Panc1 (cell line): ENCODE data around the gene ADAMTS13. TPM values are rescaled to one million over a fixed set of nuclear protein-coding genes. Genes with fewer than 3 reads are reported as not detected.

ENCODE experiments used
- ATAC-seq: fragments of 200-7000 bp; cut with Tn5 transposase; 2 replicates; pipeline ENCODE4 v1.9.1; 2020; ENCODE audit warnings: mild to moderate bottlenecking, moderate library complexity
- BruUV-seq: library from RNA; stranded (reverse); fragments of 400-500 nt; replicated peaks from 2 replicates; lab custom pipeline; 2021; lab: Mats Ljungman, UMichigan
- CTCF ChIA-PET: fragments of 300-600 bp; sonication (Branson Sonifier 250); formaldehyde crosslinking; loops from one replicate; lab custom pipeline; 2022; ENCODE audit warnings: antibody characterized with exemption; lab: Charles Lee
- POLR2A ChIA-PET: fragments of 300-600 bp; sonication (Branson Sonifier 250); formaldehyde crosslinking; loops from one replicate; lab custom pipeline; 2022; ENCODE audit warnings: antibody characterized with exemption; lab: Charles Lee
- DNase-seq: peaks from one replicate; pipeline ENCODE4 v3.0.0-alpha.2; 2010; ENCODE audit warnings: low read depth, low spot score
- H3K27ac ChIP-seq: 2 replicates; pipeline ENCODE4 v1.5.1; 2011; ENCODE audit warnings: mild to moderate bottlenecking, low read length, inconsistent platforms
- H3K27me3 ChIP-seq: fragments of 200-500 bp; sonication (Bioruptor generic); 2 replicates; pipeline ENCODE4 v1.6.0; 2014; ENCODE audit warnings: low read length, inconsistent platforms; ENCODE audit not compliant: control insufficient read depth, insufficient read depth
- H3K36me3 ChIP-seq: fragments of 200-500 bp; sonication (Bioruptor generic); 2 replicates; pipeline ENCODE4 v1.5.1; 2014; ENCODE audit warnings: inconsistent platforms, mild to moderate bottlenecking, low read length, moderate library complexity; ENCODE audit not compliant: control insufficient read depth, insufficient read depth
- H3K4me1 ChIP-seq: 2 replicates; pipeline ENCODE4 v1.5.1; 2011; ENCODE audit warnings: inconsistent platforms, mild to moderate bottlenecking, low read length, moderate library complexity; ENCODE audit not compliant: control insufficient read depth, insufficient read depth
- H3K4me3 ChIP-seq, 2 experiments: 2 replicates each; pipeline ENCODE4 v1.5.1; 2011 to 2012; ENCODE audit warnings: low read depth in 2 of 2, low read length in 2 of 2, mild to moderate bottlenecking in 2 of 2, inconsistent platforms in 1 of 2, moderate library complexity in 1 of 2
- H3K9me3 ChIP-seq: fragments of 200-500 bp; sonication (Bioruptor generic); 2 replicates; pipeline ENCODE4 v1.5.1; 2014; ENCODE audit warnings: low read depth, mild to moderate bottlenecking, inconsistent platforms, low read length, moderate library complexity; ENCODE audit not compliant: control insufficient read depth, insufficient read depth
- POLR2AphosphoS5 ChIP-seq: IDR thresholded peaks from 2 replicates; pipeline ENCODE4 v1.6.1; 2012; ENCODE audit warnings: mild to moderate bottlenecking, low read depth, low read length, moderate library complexity
- SIN3A ChIP-seq: IDR thresholded peaks from 2 replicates; pipeline ENCODE4 v1.6.1; 2012; ENCODE audit warnings: low read depth, mild to moderate bottlenecking, low read length, moderate library complexity, borderline replicate concordance; ENCODE audit not compliant: insufficient read depth
- TCF7L2 ChIP-seq: IDR thresholded peaks from 2 replicates; pipeline ENCODE4 v1.6.1; 2011; ENCODE audit warnings: mild to moderate bottlenecking, low read depth, low read length, inconsistent platforms
- in situ Hi-C: cut with HindIII; loops from 2 replicates; pipeline ENCODE4 v1.10.0; 2016; ENCODE audit warnings: low sequenced_read_pairs, low pct_unique_long_range_greater_than_20kb
- intact Hi-C: fragments of 100-400 bp; cut with micrococcal nuclease; formaldehyde crosslinking; loops from one replicate; pipeline ENCODE4 v1.10.0; 2022; ENCODE audit not compliant: unreplicated experiment
- total RNA-seq: library from RNA; stranded (reverse); gene quantifications from one replicate; pipeline ENCODE4 v1.2.1, GENCODE V29; 2021; ENCODE audit not compliant: unreplicated experiment
- TF ChIP-seq, protein P1 (sequence below), 2 experiments: IDR thresholded peaks; 2 replicates each; pipeline ENCODE4 v1.6.1; 2011 to 2012; ENCODE audit warnings: low read depth in 2 of 2, control low read depth in 1 of 2, low read length in 1 of 2, mild to moderate bottlenecking in 1 of 2, moderate library complexity in 1 of 2; ENCODE audit not compliant: insufficient read depth in 1 of 2
- TF ChIP-seq, protein P2 (sequence below): fragments of 450-650 bp; IDR thresholded peaks from 2 replicates; pipeline ENCODE4 v1.5.1; 2017; ENCODE audit warnings: mild to moderate bottlenecking

Gene ADAMTS13
- total RNA-seq, 1 experiment from 2014 or later: 3.4 TPM

DNA sequence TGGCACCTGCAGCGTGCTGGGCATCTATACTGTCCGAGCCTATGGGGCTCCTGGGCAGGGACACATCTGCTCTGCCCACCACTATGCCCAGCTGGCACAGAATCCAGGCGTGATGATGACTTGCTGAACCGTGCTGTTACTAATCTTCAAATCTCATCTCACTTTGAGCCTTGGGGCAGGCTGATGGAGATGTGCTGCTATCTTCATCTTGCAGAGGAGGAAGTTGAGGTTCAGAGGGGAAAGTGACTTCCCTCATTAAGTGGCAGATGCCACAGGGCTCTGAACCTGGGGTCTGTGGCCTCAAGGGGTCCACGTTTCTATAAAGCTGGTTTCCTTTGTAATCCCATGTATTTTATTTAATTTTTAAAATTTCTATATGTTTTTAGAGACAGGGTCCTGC, 52.0 kb downstream of the ADAMTS13 start:
- intact Hi-C loops (no loop called here), in situ Hi-C loops (no loop called here)
- ATAC-seq (no peak), DNase-seq (no peak)
- H3K4me3 ChIP-seq: no peak overlapping the region
- POLR2A ChIA-PET: no interaction called here
- H3K27me3 ChIP-seq: no peaks in the 10 kb centered on the region
- peaks cover 5% of the 10 kb centered on the region for H3K4me1 ChIP-seq
- no peak overlapping the region for H3K27ac ChIP-seq
- no TSS peak for BruUV-seq
- no peaks in the 10 kb centered on the region for H3K9me3 ChIP-seq
- no peaks in the 10 kb centered on the region; the same call in 1 of the 2 replicates for H3K36me3 ChIP-seq
- CTCF ChIA-PET: no interaction called here
- TF ChIP-seq, protein P1, sequence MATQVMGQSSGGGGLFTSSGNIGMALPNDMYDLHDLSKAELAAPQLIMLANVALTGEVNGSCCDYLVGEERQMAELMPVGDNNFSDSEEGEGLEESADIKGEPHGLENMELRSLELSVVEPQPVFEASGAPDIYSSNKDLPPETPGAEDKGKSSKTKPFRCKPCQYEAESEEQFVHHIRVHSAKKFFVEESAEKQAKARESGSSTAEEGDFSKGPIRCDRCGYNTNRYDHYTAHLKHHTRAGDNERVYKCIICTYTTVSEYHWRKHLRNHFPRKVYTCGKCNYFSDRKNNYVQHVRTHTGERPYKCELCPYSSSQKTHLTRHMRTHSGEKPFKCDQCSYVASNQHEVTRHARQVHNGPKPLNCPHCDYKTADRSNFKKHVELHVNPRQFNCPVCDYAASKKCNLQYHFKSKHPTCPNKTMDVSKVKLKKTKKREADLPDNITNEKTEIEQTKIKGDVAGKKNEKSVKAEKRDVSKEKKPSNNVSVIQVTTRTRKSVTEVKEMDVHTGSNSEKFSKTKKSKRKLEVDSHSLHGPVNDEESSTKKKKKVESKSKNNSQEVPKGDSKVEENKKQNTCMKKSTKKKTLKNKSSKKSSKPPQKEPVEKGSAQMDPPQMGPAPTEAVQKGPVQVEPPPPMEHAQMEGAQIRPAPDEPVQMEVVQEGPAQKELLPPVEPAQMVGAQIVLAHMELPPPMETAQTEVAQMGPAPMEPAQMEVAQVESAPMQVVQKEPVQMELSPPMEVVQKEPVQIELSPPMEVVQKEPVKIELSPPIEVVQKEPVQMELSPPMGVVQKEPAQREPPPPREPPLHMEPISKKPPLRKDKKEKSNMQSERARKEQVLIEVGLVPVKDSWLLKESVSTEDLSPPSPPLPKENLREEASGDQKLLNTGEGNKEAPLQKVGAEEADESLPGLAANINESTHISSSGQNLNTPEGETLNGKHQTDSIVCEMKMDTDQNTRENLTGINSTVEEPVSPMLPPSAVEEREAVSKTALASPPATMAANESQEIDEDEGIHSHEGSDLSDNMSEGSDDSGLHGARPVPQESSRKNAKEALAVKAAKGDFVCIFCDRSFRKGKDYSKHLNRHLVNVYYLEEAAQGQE (IDR thresholded peaks at IDR 0.05; ENCODE audit: insufficient read depth in 1 of 2, low read depth in 2 of 2, low read length in 1 of 2): no peak
- TF ChIP-seq TCF7L2: no peak
- no peak for TF ChIP-seq SIN3A
- TF ChIP-seq, protein P2, sequence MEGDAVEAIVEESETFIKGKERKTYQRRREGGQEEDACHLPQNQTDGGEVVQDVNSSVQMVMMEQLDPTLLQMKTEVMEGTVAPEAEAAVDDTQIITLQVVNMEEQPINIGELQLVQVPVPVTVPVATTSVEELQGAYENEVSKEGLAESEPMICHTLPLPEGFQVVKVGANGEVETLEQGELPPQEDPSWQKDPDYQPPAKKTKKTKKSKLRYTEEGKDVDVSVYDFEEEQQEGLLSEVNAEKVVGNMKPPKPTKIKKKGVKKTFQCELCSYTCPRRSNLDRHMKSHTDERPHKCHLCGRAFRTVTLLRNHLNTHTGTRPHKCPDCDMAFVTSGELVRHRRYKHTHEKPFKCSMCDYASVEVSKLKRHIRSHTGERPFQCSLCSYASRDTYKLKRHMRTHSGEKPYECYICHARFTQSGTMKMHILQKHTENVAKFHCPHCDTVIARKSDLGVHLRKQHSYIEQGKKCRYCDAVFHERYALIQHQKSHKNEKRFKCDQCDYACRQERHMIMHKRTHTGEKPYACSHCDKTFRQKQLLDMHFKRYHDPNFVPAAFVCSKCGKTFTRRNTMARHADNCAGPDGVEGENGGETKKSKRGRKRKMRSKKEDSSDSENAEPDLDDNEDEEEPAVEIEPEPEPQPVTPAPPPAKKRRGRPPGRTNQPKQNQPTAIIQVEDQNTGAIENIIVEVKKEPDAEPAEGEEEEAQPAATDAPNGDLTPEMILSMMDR: no peak
- no peak for TF ChIP-seq POLR2AphosphoS5

- H3K4me3 ChIP-seq: no peak overlapping the region
- peaks cover 5% of the 10 kb centered on the region for H3K4me1 ChIP-seq
- POLR2A ChIA-PET: no interaction called here
- in situ Hi-C loops (no loop called here), intact Hi-C loops (no loop called here)
- H3K9me3 ChIP-seq: no peaks in the 10 kb centered on the region
- DNase-seq (no peak), ATAC-seq (no peak)
- BruUV-seq: no TSS peak
- no peaks in the 10 kb centered on the region; the same call in 1 of the 2 replicates for H3K36me3 ChIP-seq
- no peaks in the 10 kb centered on the region for H3K27me3 ChIP-seq
- H3K27ac ChIP-seq: no peak overlapping the region
- no peak for TF ChIP-seq TCF7L2
- TF ChIP-seq, protein P1 (IDR thresholded peaks at IDR 0.05; ENCODE audit: insufficient read depth in 1 of 2, low read depth in 2 of 2, low read length in 1 of 2): no peak
- no peak for TF ChIP-seq POLR2AphosphoS5
- TF ChIP-seq, protein P2: no peak
- CTCF ChIA-PET: no interaction called here
Observed at GRCh38 chr9:133474853-133475252, 52.7 kb downstream of the ADAMTS13 start.
